IMR-90 (cell line): ENCODE measurements around the gene GLP2R. TPM values are rescaled to one million over a fixed set of nuclear protein-coding genes. Genes with fewer than 3 reads are reported as not detected.

Experiments
- ATAC-seq: fragments of 200-7000 bp; cut with Tn5 transposase; 2 replicates; pipeline ENCODE4 v1.9.1; 2020; ENCODE audit warnings: low read depth, mild to moderate bottlenecking, moderate library complexity
- BruUV-seq: library from RNA; stranded (reverse); fragments of 400-500 nt; replicated peaks from 2 replicates; lab custom pipeline; 2021; lab: Mats Ljungman, UMichigan
- CTCF ChIA-PET: fragments of 300-600 bp; formaldehyde crosslinking; extraction: SDS; loops from one replicate; lab custom pipeline; 2021; ENCODE audit warnings: antibody characterized with exemption; lab: Yijun Ruan, JAX
- POLR2A ChIA-PET: fragments of 300-600 bp; sonication (Branson Sonifier 250); formaldehyde crosslinking; loops from one replicate; lab custom pipeline; 2022; ENCODE audit warnings: antibody characterized with exemption; ENCODE audit not compliant: unreplicated experiment; lab: Charles Lee
- DNase-seq: peaks from one replicate; pipeline ENCODE4 v3.0.0; 2013
- H2AFZ ChIP-seq: replicated peaks from 2 replicates; pipeline ENCODE3; 2013; ENCODE audit warnings: low read length, mild to moderate bottlenecking; ENCODE audit not compliant: poor library complexity
- H2AK5ac ChIP-seq: 2 replicates; pipeline ENCODE4 v1.6.1; 2013; ENCODE audit warnings: low read depth, low read length, inconsistent platforms
- H2AK9ac ChIP-seq: replicated peaks from 2 replicates; pipeline ENCODE3; 2013; ENCODE audit warnings: mild to moderate bottlenecking, low read depth, low read length, moderate library complexity; ENCODE audit not compliant: poor library complexity
- H2BK120ac ChIP-seq: 2 replicates; pipeline ENCODE4 v1.6.1; 2013; ENCODE audit warnings: low read depth, low read length, inconsistent platforms
- H2BK15ac ChIP-seq: 3 replicates; pipeline ENCODE4 v1.6.1; 2013; ENCODE audit warnings: low read depth, low read length, inconsistent platforms
- H2BK20ac ChIP-seq: 2 replicates; pipeline ENCODE4 v1.6.1; 2013; ENCODE audit warnings: low read depth, mild to moderate bottlenecking, inconsistent platforms, low read length, moderate library complexity
- H2BK5ac ChIP-seq: 2 replicates; pipeline ENCODE4 v1.6.1; 2013; ENCODE audit warnings: mild to moderate bottlenecking, low read depth, low read length, inconsistent platforms; ENCODE audit not compliant: poor library complexity, severe bottlenecking
- H3K14ac ChIP-seq: replicated peaks from 2 replicates; pipeline ENCODE4 v1.6.1; 2013; ENCODE audit warnings: low read depth, low read length, inconsistent platforms
- H3K18ac ChIP-seq: 2 replicates; pipeline ENCODE4 v1.6.1; 2013; ENCODE audit warnings: low read depth, low read length, control low read depth
- H3K23ac ChIP-seq: 2 replicates; pipeline ENCODE4 v1.6.1; 2013; ENCODE audit warnings: low read depth, low read length, inconsistent platforms
- H3K27ac ChIP-seq: 2 replicates; pipeline ENCODE4 v1.5.1; 2013; ENCODE audit warnings: mild to moderate bottlenecking, control low read depth, low read length; ENCODE audit not compliant: insufficient read depth
- H3K27me3 ChIP-seq: 2 replicates; pipeline ENCODE4 v1.6.1; 2013; ENCODE audit warnings: low read length; ENCODE audit not compliant: control insufficient read depth, insufficient read depth
- H3K36me3 ChIP-seq: 2 replicates; pipeline ENCODE4 v1.6.1; 2013; ENCODE audit warnings: low read length, mixed read lengths; ENCODE audit not compliant: control insufficient read depth, insufficient read depth
- H3K4ac ChIP-seq: 2 replicates; pipeline ENCODE4 v1.6.1; 2013; ENCODE audit warnings: low read depth, low read length, inconsistent platforms
- H3K4me1 ChIP-seq: 2 replicates; pipeline ENCODE4 v1.6.1; 2013; ENCODE audit warnings: low read length, mixed read lengths; ENCODE audit not compliant: control insufficient read depth, insufficient read depth
- H3K4me2 ChIP-seq: 2 replicates; pipeline ENCODE4 v1.6.1; 2013; ENCODE audit warnings: low read depth, mild to moderate bottlenecking, control low read depth, low read length, moderate library complexity
- H3K4me3 ChIP-seq: 2 replicates; pipeline ENCODE4 v1.5.1; 2013; ENCODE audit warnings: low read depth, mild to moderate bottlenecking, control low read depth, low read length, moderate library complexity; ENCODE audit not compliant: insufficient read depth
- H3K56ac ChIP-seq: 2 replicates; pipeline ENCODE4 v1.6.1; 2013; ENCODE audit warnings: low read length, inconsistent platforms; ENCODE audit not compliant: insufficient read depth; ENCODE audit errors: extremely low read depth
- H3K79me1 ChIP-seq, 2 experiments: 2 replicates each; pipeline ENCODE4 v1.6.1; 2013; ENCODE audit warnings: low read length in 2 of 2, inconsistent platforms in 1 of 2, low read depth in 1 of 2
- H3K9ac ChIP-seq: 2 replicates; pipeline ENCODE4 v1.6.1; 2013; ENCODE audit warnings: low read depth, low read length, control low read depth
- H3K9me1 ChIP-seq: 2 replicates; pipeline ENCODE4 v1.6.1; 2013; ENCODE audit warnings: low read length, inconsistent platforms; ENCODE audit not compliant: insufficient read depth
- H3K9me3 ChIP-seq: 2 replicates; pipeline ENCODE4 v1.6.1; 2013; ENCODE audit warnings: low read length; ENCODE audit not compliant: control insufficient read depth, insufficient read depth
- H4K20me1 ChIP-seq: 2 replicates; pipeline ENCODE4 v1.6.1; 2013; ENCODE audit warnings: low read length, inconsistent platforms; ENCODE audit not compliant: insufficient read depth
- H4K5ac ChIP-seq: 2 replicates; pipeline ENCODE4 v1.6.1; 2013; ENCODE audit warnings: mild to moderate bottlenecking, low read depth, low read length, control low read depth
- H4K8ac ChIP-seq, 2 experiments: 2 replicates each; pipeline ENCODE4 v1.6.1; 2013; ENCODE audit warnings: low read depth in 2 of 2, low read length in 2 of 2, control low read depth in 1 of 2, inconsistent platforms in 1 of 2
- H4K91ac ChIP-seq: 2 replicates; pipeline ENCODE4 v1.6.1; 2013; ENCODE audit warnings: low read depth, low read length, inconsistent platforms; ENCODE audit not compliant: insufficient read depth
- BHLHE40 ChIP-seq: fragments of 150-350 bp; IDR thresholded peaks from 2 replicates; pipeline ENCODE4 v1.6.1; 2016; ENCODE audit warnings: mild to moderate bottlenecking, low read depth, low read length
- CEBPB ChIP-seq: IDR thresholded peaks from 2 replicates; pipeline ENCODE4 v1.6.1; 2012; ENCODE audit warnings: low read depth, low read length, improper control_type of control experiment
- CHD1 ChIP-seq: IDR thresholded peaks from 2 replicates; pipeline ENCODE4 v1.6.1; 2012; ENCODE audit warnings: low read depth, low read length, improper control_type of control experiment
- CTCF ChIP-seq: conservative IDR thresholded peaks from 2 replicates; pipeline ENCODE4 v1.5.1; 2012; ENCODE audit warnings: mild to moderate bottlenecking, low read depth, low read length, improper control_type of control experiment
- ELK1 ChIP-seq: fragments of 150-350 bp; IDR thresholded peaks from 2 replicates; pipeline ENCODE4 v1.6.1; 2016; ENCODE audit warnings: low read depth, mild to moderate bottlenecking, low read length, moderate library complexity, borderline replicate concordance
- FOS ChIP-seq: fragments of 150-350 bp; IDR thresholded peaks from 2 replicates; pipeline ENCODE4 v1.6.1; 2016; ENCODE audit warnings: low read depth, low read length
- MAFK ChIP-seq: IDR thresholded peaks from 2 replicates; pipeline ENCODE4 v1.6.1; 2012; ENCODE audit warnings: low read depth, low read length, improper control_type of control experiment
- MAZ ChIP-seq: IDR thresholded peaks from 2 replicates; pipeline ENCODE4 v1.6.1; 2012; ENCODE audit warnings: low read depth, mild to moderate bottlenecking, low read length, improper control_type of control experiment, moderate library complexity, borderline replicate concordance
- MXI1 ChIP-seq: IDR thresholded peaks from 2 replicates; pipeline ENCODE4 v1.6.1; 2012; ENCODE audit warnings: low read depth, mild to moderate bottlenecking, low read length, moderate library complexity, borderline replicate concordance
- NFE2L2 ChIP-seq: fragments of 150-350 bp; IDR thresholded peaks from 2 replicates; pipeline ENCODE4 v1.6.1; 2016; ENCODE audit warnings: low read depth, mild to moderate bottlenecking, low read length
- POLR2A ChIP-seq: IDR thresholded peaks from 2 replicates; pipeline ENCODE4 v1.6.1; 2012; ENCODE audit warnings: mild to moderate bottlenecking, low read depth, low read length
- RAD21 ChIP-seq: IDR thresholded peaks from 2 replicates; pipeline ENCODE4 v1.6.1; 2012; ENCODE audit warnings: low read length, improper control_type of control experiment
- RCOR1 ChIP-seq: IDR thresholded peaks from 2 replicates; pipeline ENCODE4 v1.6.1; 2012; ENCODE audit warnings: mild to moderate bottlenecking, low read length, improper control_type of control experiment; ENCODE audit not compliant: insufficient replicate concordance
- RFX5 ChIP-seq: IDR thresholded peaks from 2 replicates; pipeline ENCODE4 v1.8.0; 2012; ENCODE audit warnings: low read depth, mild to moderate bottlenecking, low read length, moderate library complexity
- SMC3 ChIP-seq: fragments of 150-350 bp; IDR thresholded peaks from 2 replicates; pipeline ENCODE4 v1.6.1; 2016; ENCODE audit warnings: low read depth, mild to moderate bottlenecking, antibody characterized with exemption, low read length, moderate library complexity
- USF2 ChIP-seq: fragments of 150-350 bp; IDR thresholded peaks from 2 replicates; pipeline ENCODE4 v1.6.1; 2017; ENCODE audit warnings: mild to moderate bottlenecking, antibody characterized with exemption, low read length, low read depth
- WGBS, 2 experiments: methylation state at CpG; one replicate each; pipeline versions ENCODE4 v1.1.5 to v1.1.7; 2013; ENCODE audit warnings: missing lambda C conversion rate in 2 of 2; ENCODE audit not compliant: insufficient read length in 1 of 2; ENCODE audit errors: extremely low coverage in 2 of 2; 5-methylcytosine and 5-hydroxymethylcytosine counted together
- dilution Hi-C: fragments of 300-500 bp; cut with HindIII; formaldehyde crosslinking; loops from one replicate; pipeline ENCODE4 v1.14.3; 2018; ENCODE audit warnings: low sequenced_read_pairs; ENCODE audit not compliant: unreplicated experiment
- in situ Hi-C: fragments of 300-500 bp; cut with MboI; formaldehyde crosslinking; loops from 3 replicates; pipeline ENCODE4 v1.14.3; 2019; ENCODE audit warnings: low sequenced_read_pairs, inconsistent platforms, mixed read lengths
- intact Hi-C: fragments of 100-400 bp; cut with micrococcal nuclease; formaldehyde crosslinking; loops from 2 replicates; pipeline ENCODE4 v1.10.0; 2022
- polyA plus RNA-seq, 3 experiments: library from polyadenylated mRNA; depleted of rRNA; stranded (reverse); fragments of >200 nt; gene quantifications; 2 replicates each; pipeline ENCODE4 v1.2.3, GENCODE V29; 2012; ENCODE audit warnings: low replicate concordance in 1 of 3
- total RNA-seq: library from RNA; depleted of rRNA; stranded (reverse); fragments of >200 nt; gene quantifications from 2 replicates; pipeline ENCODE4 v1.2.3, GENCODE V29; 2012

GLP2R gene
- total and polyA plus RNA-seq, 2 of the 4 experiments (the other 2 are of a cell fraction): 0.07 TPM; not detected in 1

GRCh38 chr17:9875441-9875840 is 49.7 kb downstream of the GLP2R start:
- no peak overlapping the region for H3K18ac ChIP-seq
- dilution Hi-C loops: no loop called here
- in situ Hi-C loops: no loop called here
- H3K4me2 ChIP-seq: no peak overlapping the region
- ATAC-seq (peak; percentile 90), DNase-seq (peak; percentile 61)
- no peak overlapping the region for H3K4me3 ChIP-seq
- no peaks in the 10 kb centered on the region for H3K9me1 ChIP-seq
- intact Hi-C loops: no loop called here
- no peak overlapping the region for H2BK120ac ChIP-seq
- H3K4me1 ChIP-seq: no peaks in the 10 kb centered on the region; the same call in 1 of the 2 replicates
- no peak overlapping the region for H2BK15ac ChIP-seq
- CTCF ChIA-PET: interaction anchor here (0.7 kb wide), 1 partner anchor 15 kb away, joined by 4 read pairs; no protein-coding TSS in a partner anchor
- BruUV-seq: no TSS peak
- H2AK9ac ChIP-seq: no peak overlapping the region
- no peak overlapping the region for H3K9ac ChIP-seq
- H3K9me3 ChIP-seq: no peaks in the 10 kb centered on the region; the same call in 1 of the 2 replicates
- no peak overlapping the region for H2AK5ac ChIP-seq
- H2BK5ac ChIP-seq: no peak overlapping the region
- H3K4ac ChIP-seq: no peak overlapping the region
- H2BK20ac ChIP-seq: no peak overlapping the region
- H4K91ac ChIP-seq: no peak overlapping the region
- TF ChIP-seq NFE2L2: no peak
- no peak for TF ChIP-seq MAZ
- no peak for TF ChIP-seq USF2
- no peak for TF ChIP-seq MXI1
- TF ChIP-seq RAD21: no peak
- no peak for TF ChIP-seq BHLHE40
- TF ChIP-seq RCOR1: no peak
- TF ChIP-seq CEBPB: no peak
- no peak for TF ChIP-seq CHD1
- no peak for TF ChIP-seq FOS
- TF ChIP-seq SMC3: no peak
- no peak for TF ChIP-seq RFX5
- TF ChIP-seq MAFK: no peak
- no peak for TF ChIP-seq ELK1
- TF ChIP-seq POLR2A: no peak
- no peak for TF ChIP-seq CTCF
- POLR2A ChIA-PET: no interaction called here
- no CpG with 5 or more reads among the region's 3 CpGs for WGBS, 2 experiments
- H4K5ac ChIP-seq: no peak overlapping the region
- H3K23ac ChIP-seq: no peak overlapping the region
- H3K56ac ChIP-seq: no peak overlapping the region
- no peak overlapping the region for H2AFZ ChIP-seq
- H3K27ac ChIP-seq: no peak overlapping the region
- no peaks in the 10 kb centered on the region for H4K20me1 ChIP-seq
- no peak overlapping the region for H3K14ac ChIP-seq
- H3K27me3 ChIP-seq: no peaks in the 10 kb centered on the region
- no peaks in the 10 kb centered on the region for H3K79me1 ChIP-seq
- H4K8ac ChIP-seq: no peak overlapping the region
- H3K36me3 ChIP-seq: no peaks in the 10 kb centered on the region
